ENCODE results near the gene ARFGAP1. TPM values are rescaled to one million over a fixed set of nuclear protein-coding genes. Genes with fewer than 3 reads are reported as not detected.
A peak's percentile ranks its signal among the peaks of the same experiment; 100 is the strongest.

Gene ARFGAP1
- total RNA-seq, 1 donor from 2014 or later, result 66.2 TPM

GRCh38 chr20:63323357-63323981 is 50.9 kb downstream of the ARFGAP1 start:
- Histone ChIP-seq H3K9me3 (no peaks in the 10 kb centered on the region), H3K36me3 (no peaks in the 10 kb centered on the region), H3K4me3 (no peak overlapping the region), H3K27ac (no peak overlapping the region), H3K4me1 (no peaks in the 10 kb centered on the region), H3K27me3 (ENCODE audit: low read depth) (peaks cover 30% of the 10 kb centered on the region)
- ATAC-seq (no peak), DNase-seq (no peak)
- no peak for TF ChIP-seq CTCF (IDR thresholded peaks at IDR 0.05)
- intact Hi-C loops (cut with DNase I), result no loop called here

GRCh38 chr20:63325021-63325471 is 52.4 kb downstream of the ARFGAP1 start:
- Histone ChIP-seq H3K27ac (no peak overlapping the region), H3K27me3 (ENCODE audit: low read depth) (peaks cover 21% of the 10 kb centered on the region), H3K4me3 (no peak overlapping the region), H3K36me3 (no peaks in the 10 kb centered on the region), H3K9me3 (no peaks in the 10 kb centered on the region), H3K4me1 (no peaks in the 10 kb centered on the region)
- intact Hi-C loops (cut with DNase I), result no loop called here
- no peak for DNase-seq
- no peak for ATAC-seq
- TF ChIP-seq CTCF (IDR thresholded peaks at IDR 0.05), result no peak

GRCh38 chr20:63325554-63326313 is 53.1 kb downstream of the ARFGAP1 start:
- Histone ChIP-seq H3K27ac (no peak overlapping the region), H3K4me1 (no peaks in the 10 kb centered on the region), H3K9me3 (no peaks in the 10 kb centered on the region), H3K4me3 (no peak overlapping the region), H3K36me3 (no peaks in the 10 kb centered on the region), H3K27me3 (ENCODE audit: low read depth) (peaks cover 24% of the 10 kb centered on the region)
- ATAC-seq (no peak), DNase-seq (no peak)
- no peak for TF ChIP-seq CTCF (IDR thresholded peaks at IDR 0.05)
- intact Hi-C loops (cut with DNase I), result no loop called here

- Histone ChIP-seq H3K9me3 (no peaks in the 10 kb centered on the region), H3K4me3 (no peak overlapping the region), H3K27me3 (ENCODE audit: low read depth) (peaks cover 23% of the 10 kb centered on the region), H3K27ac (peak overlapping the region; percentile 31), H3K36me3 (no peaks in the 10 kb centered on the region), H3K4me1 (no peaks in the 10 kb centered on the region)
- no peak for TF ChIP-seq CTCF (IDR thresholded peaks at IDR 0.05)
- DNase-seq (no peak), ATAC-seq (no peak)
- intact Hi-C loops (cut with DNase I), result no loop called here
These were observed 54.0 kb downstream of the ARFGAP1 start for GRCh38 chr20:63326314-63327230.

- intact Hi-C loops (cut with DNase I), result no loop called here
- H3K9me3 ChIP-seq, result no peaks in the 10 kb centered on the region
- H3K36me3 ChIP-seq, result no peaks in the 10 kb centered on the region
- peaks cover 28% of the 10 kb centered on the region for H3K27me3 ChIP-seq (ENCODE audit: low read depth)
- DNase-seq (no peak), ATAC-seq (no peak)
- H3K4me3 ChIP-seq, result no peak overlapping the region
- TF ChIP-seq CTCF (IDR thresholded peaks at IDR 0.05), result no peak
- peak overlapping the region; percentile 31 for H3K27ac ChIP-seq
- H3K4me1 ChIP-seq, result no peaks in the 10 kb centered on the region
These were observed 54.7 kb downstream of the ARFGAP1 start for GRCh38 chr20:63327231-63327745.

Data from lower lobe of right lung (tissue), 2 donors.